NCI-H2196 treated with DMSO at 0.1 percent for 48 hours (cell line): ENCODE measurements around the gene CTBP2.
"Not testable (repeated sequence)": the region's sequence is repeated elsewhere in the genome, so short reads cannot be mapped to it uniquely, and the experiment has no call there.

Experiments
- DNase-seq: peaks from one replicate; lab custom pipeline; 2025; ENCODE audit not compliant: unreplicated experiment; lab: John Stamatoyannopoulos, UW

Gene CTBP2

DNA sequence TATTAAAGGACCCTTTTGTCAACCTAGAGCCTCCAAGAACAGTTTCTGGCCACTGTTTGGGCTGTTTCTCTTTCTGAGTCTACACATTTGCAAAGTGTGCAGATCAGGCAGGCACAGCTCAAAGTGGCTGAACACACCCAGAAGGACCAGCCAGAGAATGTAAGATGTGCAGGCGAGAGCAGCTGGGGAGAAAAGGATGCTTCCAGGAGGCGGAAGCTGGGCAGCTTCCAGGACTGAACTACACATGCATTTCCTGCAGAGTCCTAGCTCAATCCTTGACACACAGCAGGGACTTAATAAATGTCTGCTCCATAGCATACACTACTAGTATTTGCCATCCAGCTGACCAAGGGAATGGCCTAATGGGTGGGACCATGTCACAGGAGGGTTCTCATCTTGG, 70.9 kb downstream of the CTBP2 start:
- no peak for DNase-seq

DNA sequence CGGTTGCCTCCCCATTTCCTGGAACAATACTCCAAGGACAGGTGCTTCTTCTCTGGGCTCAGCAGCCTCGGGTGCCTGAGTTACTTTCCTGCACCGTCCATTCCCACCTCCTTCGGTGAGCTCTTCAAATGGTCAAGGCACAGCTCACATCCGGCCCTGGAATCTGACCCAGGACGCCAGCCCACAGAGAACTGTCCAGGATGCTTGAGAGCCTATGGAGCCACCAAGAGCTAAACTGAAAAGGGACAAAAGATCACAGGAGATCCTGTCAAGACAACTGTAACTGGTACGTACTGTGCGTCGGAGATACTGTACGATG, 72.5 kb downstream of the CTBP2 start:
- DNase-seq, result no peak

DNA sequence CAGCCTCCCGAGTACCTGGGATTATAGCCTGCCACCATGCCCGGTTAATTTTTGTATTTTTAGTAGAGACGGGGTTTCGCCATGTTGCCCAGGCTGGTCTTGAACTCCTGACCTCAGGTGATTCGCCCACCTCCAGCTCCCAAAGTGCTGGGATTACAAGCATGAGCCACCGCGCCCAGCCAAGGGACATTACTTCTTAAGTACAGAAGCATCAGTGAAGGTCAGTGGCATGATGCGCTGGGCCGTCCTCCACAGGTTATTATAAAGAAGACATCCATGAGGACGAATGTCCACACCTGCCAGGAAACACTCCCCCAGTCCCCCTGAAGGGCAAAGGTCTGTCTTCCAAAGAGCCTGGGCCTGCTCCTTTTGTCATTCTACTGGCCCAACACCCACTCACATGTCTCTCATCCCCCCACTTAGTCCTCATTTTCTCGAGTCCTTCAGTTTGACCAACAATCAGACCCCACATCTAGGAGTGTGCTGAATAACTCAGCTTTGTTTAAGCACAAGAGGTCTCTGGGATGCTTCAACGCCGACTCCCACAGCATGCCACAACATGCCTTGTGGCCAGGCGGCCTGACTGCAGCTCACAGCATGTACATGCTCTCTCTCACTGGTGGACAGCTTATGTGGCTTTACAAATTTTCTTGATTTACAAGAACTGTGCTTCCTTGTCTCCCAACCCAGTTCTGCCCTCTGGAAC, 73.0 kb downstream of the CTBP2 start:
- DNase-seq, result no peak

DNA sequence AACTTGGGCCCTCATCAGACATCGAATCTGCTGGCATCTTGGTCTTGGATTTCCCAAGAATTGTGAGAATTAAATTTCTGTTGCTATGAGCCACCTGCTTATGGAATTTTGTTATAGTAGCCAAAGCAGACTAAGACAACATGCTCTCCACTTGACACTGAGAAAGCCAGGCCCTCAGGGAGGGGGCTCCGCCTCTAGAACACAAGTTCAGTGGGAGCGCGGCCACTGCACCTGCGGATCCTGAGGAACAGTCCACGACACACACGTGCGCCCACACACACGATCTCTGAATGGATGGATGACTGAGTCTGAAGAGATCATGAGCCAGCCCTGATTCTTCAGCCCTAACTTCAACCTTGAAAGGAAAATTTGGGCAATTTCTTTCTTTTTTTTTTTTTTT, 73.7 kb downstream of the CTBP2 start:
- DNase-seq, result no peak

DNA sequence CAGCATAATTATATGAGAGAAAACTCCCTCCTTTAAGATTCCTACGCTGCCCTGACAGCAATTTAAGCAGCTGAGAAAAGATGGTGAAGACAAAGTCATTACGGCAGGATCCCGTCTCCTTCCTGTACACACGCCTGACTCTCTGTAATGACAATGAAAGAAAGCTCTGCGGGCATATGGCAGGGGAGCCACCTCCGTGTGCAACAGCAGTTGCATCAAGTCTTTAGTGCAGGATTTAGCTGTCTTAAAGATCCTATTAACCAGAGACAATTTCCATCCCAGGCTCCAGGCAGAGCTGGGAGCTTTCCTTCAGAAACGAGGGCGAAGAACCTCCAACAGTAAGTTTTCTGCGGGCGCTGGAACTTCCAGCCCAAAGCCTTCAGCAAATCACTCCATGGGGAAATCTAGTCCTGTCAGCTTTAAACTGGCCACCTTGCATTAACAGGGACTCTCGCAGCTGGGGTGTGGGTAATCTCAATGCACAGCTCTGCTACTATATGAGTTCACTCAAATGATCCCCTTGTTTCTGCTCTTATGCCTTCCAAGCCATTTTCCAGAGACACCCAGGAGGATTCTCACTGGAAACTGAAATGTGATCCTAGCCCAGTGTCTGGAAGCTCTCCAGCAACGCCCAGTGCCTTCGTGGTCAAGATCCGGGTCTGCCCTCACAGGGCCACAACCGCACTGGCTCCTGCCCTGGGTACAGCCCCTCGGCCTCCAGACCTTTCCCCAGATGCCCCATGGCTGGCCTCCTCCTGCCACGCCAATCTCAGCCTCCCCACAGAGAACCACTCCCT, 74.9 kb downstream of the CTBP2 start:
- no peak for DNase-seq

DNA sequence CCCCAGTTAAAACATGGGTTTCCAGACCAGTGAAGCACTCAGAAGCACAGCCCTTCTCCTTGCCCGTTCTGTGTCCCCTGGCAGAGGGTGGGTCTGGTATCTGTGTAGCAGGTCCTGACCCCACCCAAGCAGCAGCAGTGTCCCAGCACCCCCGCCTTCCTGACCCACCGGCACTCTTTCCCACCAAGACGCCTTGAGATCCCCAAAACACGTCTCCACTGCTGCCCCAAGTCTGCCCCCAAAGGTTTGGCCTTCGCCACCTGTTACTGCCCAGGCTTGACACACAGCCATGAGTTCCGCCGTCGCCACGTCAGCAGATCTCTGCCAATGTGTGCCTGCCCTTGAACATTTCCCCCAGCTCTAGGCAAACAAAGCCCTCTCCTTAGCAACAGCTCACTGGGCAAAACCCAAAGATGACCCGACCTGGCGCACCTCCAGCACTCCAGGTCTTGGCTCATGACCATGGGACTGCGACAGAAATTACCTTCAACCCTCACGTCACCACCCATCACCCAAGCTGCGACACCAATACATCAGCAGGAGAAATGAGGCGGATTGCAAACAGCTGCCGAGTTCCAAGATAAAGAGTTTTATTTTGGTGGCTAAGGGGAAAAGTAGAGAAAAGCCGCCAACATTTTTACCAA, 75.6 kb downstream of the CTBP2 start:
- DNase-seq, result peak; percentile 57

DNA sequence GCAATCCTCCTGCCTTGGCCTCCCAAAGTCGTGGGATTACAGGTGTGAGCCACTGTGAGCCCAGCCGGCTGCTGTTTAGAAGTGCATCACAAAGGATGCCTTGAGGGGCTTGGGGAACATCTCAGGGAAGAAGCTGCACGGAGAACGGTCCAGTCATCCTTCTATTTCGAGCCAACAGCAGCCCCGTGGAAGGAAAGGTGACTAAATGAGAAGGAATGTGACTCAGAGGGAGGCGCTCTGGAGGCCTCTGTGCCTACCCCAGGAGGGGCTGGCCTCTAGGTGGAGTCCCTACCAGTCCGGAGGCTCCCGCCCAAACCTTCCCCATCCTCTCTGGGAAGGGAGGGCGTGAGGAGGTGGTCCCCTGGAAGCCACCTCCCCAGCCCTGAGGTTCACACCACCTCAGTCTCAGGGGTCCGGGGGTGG, 76.2 kb downstream of the CTBP2 start:
- DNase-seq, result no peak

DNA sequence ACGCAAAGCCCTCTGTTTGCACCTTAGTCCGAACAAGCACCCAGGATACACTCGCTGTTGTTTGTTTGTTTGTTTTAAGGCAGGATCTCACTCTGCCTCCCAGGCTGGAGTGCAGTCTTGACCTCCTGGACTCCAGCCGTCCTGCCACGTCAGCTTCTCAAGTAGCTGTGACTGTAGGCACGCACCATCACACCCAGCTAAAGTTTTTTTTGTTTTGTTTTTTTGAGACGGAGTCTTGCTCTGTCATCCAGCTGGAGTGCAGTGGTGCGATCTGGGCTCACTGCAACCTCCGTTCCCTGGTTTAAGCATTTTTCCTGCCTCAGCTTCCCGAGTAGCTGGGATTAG, 76.8 kb downstream of the CTBP2 start:
- no peak for DNase-seq

DNA sequence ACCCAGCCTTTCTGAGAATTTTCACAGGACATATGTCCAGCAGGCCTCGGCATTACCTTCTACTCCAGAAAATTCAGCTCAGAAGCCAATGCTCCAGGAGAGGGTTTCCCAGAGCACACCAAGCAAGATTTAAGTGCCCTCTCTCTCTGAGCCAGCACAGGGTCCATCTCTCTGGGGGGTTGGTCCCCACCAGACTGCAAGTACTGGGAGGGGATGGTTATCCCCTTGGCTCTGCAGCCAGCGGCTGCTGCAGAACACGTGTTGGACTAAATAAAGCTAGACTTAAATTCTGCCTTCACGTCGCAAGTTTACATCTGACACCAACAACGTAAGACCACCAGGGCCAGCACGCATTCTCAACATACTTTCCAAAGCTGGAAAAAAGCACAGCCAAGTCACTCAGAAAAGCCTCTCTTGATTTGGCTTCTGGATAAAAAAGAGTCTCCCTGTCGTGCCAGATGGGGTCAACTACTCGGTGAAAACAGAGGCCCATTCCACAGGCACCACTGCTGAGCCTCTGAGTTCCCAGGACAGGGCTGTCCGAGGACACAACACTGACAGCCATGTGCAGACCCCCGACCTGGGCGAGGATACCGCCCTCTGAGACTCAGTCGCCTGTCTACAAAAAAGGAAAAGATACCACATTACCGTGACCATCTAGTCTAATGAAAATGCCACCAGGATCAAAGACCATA, 77.3 kb downstream of the CTBP2 start:
- no peak for DNase-seq

DNA sequence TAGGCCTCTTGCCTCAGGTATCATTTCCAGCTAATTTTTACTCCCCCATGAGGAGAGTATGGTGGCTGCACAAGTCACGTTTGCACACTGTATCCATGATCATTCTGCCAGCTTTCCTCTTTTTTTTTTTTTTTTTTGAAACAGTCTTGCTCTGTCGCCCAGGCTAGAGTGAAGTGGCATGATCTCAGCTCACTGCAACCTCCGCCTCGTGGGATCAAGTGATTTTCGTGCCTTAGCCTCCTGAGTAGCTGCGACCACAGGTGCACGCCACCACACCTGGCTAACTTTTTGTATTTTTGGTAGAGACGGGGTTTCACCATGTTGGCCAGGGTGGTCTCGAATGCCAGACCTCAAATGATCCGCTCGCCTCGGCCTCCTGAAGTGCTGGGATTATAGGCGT, 77.9 kb downstream of the CTBP2 start:
- not testable (repeated sequence) for DNase-seq

DNA sequence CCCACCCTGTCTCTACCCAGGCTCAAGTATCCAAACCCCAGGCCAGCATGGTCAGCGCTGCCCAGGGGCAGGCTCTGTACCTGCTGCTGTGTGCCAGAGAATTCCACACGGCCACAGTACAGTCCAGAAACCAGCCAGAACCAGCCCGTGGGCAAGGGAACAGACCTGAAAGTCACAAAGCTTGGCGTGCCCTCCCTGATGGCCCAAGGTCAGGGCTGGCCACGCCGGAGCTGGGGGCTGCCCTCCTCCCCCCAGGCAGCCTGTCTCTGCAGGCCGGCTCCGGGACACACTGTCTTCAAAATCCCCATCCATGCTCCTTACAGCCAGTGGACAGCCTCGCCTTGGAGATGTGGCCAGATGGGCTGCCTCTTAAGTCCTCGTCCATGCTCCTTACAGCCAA, 78.4 kb downstream of the CTBP2 start:
- no peak for DNase-seq

DNA sequence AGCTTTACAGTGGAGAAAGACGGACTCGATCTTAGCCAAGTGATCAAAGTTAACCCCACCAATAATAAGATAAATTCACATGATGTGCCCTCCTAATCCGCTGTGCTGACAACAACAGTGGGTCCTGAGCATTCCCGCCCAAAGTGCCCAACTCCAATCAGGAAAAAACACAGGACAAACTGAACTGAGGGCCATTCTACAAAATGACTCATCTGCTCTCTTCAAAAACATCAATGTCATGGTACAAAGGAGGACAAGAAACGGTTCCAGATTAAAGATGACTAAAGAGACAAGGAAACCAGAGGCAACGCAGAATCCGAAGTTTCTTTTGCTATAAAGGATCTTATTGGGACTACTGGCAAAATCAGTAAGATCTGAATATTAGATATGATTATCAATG, 79.4 kb downstream of the CTBP2 start:
- DNase-seq, result no peak

DNA sequence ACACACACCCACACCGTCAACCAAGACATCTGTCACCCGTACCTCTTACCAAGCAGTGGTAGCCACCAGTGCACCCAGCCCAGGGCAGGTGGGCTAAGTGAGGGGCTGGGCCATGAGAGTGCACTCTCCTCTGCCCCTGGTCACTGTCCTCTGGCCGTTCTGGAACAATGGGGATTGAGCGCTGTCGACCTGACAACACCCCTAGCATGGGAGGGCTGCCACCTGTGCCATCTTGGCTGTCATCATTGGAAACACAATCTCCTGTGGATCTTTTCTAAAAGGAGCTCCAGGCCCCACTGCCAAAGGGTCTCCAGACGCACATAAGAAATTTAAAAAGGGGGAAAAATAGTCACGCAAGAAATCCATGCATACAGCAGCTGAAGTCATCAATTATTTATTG, 80.1 kb downstream of the CTBP2 start:
- no peak for DNase-seq

DNA sequence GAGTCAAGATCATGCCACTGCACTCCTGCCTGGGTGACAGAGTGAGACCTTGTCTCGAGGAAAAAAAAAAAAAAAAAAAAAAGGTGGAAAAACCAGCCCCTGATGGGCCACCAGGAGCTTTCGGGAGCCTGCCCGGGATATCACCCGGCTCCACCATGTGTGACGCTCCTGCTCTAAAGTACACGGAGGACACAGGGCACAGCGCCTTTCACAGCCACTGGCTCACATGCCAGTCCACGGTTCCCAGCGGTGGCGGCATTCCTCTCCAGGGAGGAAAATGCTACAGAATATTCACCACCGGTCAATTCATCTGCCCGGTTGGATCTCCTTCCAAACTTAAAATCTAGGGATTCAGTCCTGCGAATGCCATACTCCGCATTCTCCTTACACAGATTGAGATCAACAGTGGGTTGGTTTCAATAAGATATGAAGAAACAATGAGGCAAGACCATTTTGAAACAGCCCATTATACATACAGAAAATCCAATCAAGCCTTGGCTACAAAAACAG, 81.2 kb downstream of the CTBP2 start:
- no peak for DNase-seq

DNA sequence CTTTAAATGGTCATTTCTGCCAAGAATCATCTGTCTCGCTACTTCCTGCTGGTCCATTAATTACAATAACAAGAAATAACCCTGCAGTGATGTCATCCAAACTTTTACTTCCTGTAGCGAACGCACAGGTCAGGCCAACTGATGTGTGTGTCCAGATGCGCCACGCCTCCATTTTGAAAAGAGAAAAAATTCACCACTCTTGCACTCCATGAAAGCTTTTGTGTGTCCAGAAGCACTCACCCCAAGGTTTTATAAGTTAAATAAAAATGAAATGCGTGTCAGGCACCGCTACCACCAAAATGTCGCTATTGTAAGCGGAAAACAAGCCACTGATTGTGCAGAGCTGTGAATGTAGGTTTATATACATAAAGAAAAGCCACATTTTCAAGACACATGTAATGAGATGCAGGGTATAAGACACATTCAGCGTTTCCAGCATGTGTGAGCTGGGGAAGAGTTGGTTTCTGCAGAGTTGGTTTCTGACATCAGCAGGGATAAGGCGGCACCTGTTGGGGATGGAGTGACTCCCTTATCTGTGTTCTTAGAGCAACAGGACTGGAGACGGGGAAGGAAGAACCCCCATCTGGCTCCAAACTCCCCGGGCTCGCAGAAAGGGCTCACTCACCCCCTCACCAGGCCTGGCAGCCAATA, 83.3 kb downstream of the CTBP2 start:
- DNase-seq, result no peak

DNA sequence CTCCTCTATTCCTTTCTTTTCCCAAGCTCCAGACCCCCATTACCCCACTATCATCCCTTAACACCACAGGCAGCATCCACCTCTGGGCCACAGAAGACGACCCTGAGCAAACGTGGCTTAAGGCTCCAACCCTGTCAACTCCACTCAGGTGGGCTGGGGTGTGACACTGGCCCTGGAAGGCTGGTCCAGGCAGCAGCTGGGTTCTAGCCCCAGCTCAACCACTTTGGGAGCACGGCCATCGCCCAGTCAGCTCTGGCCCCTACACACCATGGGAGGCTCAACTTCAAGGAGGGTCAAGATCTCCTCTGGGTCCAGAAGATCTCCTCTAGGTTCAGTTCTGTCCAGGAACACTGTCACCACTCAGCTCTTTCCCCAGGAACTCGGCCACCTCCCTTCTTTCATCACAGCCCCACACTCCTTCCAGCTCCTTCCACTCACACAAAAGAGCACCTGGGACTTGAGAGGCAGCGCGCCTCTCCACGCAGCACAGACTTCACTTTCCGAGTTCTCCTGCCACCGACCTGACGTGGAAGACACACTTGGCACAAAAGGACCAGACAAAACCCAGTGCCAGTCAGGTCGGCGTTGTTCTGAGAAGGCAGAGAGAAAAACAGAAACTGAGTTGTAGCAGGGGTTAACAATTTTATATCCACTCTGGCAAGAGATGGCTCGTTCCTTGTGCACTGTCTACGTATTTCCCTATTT, 84.1 kb downstream of the CTBP2 start:
- no peak for DNase-seq

DNA sequence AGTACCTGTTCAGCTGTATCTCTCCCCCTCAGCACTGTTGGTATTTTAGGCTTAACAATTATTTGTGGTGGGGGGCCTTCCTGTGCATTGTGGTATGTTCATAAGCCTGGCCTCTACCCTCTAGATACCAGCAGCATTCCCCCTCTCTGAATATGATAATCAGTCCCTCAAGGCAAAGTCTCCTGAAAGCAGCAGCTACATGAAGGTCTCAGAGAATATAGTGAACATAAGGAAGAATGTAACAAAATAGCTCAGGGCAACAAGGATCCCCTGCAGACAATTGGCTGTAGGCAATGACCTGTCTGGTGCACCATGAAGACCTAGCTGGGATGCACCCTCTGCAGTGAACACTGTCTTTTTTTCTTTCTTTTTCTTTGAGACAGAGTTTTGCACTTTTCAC, 86.4 kb downstream of the CTBP2 start:
- no peak for DNase-seq

DNA sequence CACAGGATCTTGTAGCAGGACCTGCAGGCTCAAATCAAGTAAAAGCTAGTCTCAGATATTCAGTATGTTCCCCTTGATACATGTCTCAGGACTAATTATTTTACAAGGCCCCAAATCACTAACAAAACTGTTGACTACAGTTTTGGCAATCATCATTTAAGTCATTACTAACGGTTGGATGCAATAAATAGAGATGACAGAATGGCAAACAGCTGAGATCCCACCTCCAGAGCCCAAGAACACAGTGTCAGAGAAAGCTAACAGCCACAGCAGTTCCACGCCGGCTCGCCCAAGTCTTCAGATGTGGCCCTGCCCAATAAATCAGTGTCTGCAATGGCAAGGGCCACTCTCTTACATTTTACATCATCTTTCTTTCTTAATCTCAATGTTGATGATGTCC, 87.6 kb downstream of the CTBP2 start:
- no peak for DNase-seq

DNA sequence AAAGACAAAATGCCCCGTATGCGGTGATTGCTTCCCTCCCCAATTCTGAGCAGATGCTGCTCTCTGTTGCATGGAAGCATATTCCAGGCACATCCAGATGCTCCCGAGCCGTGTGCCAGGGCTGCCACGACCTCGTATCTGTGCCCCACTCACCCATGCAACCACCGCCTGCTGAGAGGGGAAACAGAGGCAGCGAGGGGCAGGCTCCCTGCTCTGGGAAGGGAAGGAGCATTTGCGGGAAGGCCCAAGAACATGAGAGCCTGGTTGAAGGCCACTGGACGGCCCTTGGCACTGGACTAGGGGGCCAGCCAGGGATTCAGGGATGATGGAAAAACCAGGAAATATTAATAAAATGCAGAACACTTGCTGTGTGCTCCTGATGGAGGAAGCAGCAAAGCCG, 89.4 kb downstream of the CTBP2 start:
- DNase-seq, result no peak

DNA sequence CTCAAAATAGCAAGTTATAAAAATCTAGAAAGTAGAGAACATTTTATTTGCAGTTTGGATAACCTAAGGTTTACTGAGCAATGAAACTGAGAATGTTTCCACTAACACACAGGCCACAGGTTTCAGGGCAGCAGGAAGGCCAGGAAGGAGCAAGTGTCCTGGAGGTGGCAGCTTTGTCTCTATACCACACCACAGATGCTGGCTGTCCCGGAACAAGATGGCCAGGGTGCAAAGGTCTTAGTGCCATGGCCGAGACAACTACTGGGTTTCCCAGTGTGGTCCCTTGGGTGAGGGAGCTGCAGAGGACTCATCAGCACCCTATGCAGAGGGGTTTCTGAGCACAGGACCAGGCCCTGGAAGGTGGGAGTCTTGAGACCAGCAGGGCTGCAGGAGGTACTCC, 92.0 kb downstream of the CTBP2 start:
- no peak for DNase-seq

DNA sequence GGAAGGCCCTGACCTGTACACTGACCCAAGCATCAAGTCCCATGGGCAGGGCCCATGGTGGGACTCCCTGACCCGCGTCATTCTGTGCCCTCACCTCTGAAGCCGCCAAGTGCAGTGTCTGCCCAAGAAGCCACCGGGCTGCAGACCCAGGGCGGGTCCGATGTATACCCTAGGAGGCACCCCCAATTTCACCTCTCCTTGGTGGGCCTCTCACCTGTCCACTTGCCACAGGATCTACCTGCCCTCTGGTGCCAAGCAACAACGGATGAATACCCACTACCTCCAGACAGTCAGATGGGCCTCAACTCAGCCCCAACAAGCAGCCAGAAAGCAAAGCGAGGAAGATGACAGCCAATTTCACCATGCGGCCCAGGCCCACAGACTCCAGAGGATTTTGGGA, 92.6 kb downstream of the CTBP2 start:
- no peak for DNase-seq
